Activated T-helper 17 cell treated with anti-CD3 and anti-CD28 coated beads, Interleukin-2, amount 50 U/mL, for 72 hours (primary cell): ENCODE data around the gene CDCA7L. TPM values are rescaled to one million over a fixed set of nuclear protein-coding genes. Genes with fewer than 3 reads are reported as not detected.

Experiments
- ATAC-seq: fragments of 150-1000 bp; cut with Tn5 transposase; replicated peaks from 2 replicates; pipeline ENCODE4 v1.10.0; 2021; ENCODE audit warnings: mild to moderate bottlenecking, moderate library complexity
- H3K27ac Mint-ChIP-seq: one replicate; pipeline ENCODE4 v1.8.0; 2022; ENCODE audit warnings: mixed read lengths
- H3K27me3 Mint-ChIP-seq: one replicate; pipeline ENCODE4 v1.8.0; 2022; ENCODE audit warnings: mixed read lengths
- H3K36me3 Mint-ChIP-seq: one replicate; pipeline ENCODE4 v1.8.0; 2022; ENCODE audit warnings: low read depth, mild to moderate bottlenecking, mixed read lengths
- H3K4me1 Mint-ChIP-seq: one replicate; pipeline ENCODE4 v1.8.0; 2022; ENCODE audit warnings: mixed read lengths
- H3K4me3 Mint-ChIP-seq: one replicate; pipeline ENCODE4 v1.8.0; 2022; ENCODE audit warnings: mild to moderate bottlenecking, mixed read lengths
- H3K9me3 Mint-ChIP-seq: one replicate; pipeline ENCODE4 v1.8.0; 2022; ENCODE audit warnings: mixed read lengths
- total RNA-seq, 2 donors: library from RNA; stranded (reverse); gene quantifications; one replicate each; pipeline ENCODE4 v1.2.3, GENCODE V29; 2022

The CDCA7L gene
- total RNA-seq, 2 donors from 2014 or later: 47.6 to 62.4 TPM

DNA sequence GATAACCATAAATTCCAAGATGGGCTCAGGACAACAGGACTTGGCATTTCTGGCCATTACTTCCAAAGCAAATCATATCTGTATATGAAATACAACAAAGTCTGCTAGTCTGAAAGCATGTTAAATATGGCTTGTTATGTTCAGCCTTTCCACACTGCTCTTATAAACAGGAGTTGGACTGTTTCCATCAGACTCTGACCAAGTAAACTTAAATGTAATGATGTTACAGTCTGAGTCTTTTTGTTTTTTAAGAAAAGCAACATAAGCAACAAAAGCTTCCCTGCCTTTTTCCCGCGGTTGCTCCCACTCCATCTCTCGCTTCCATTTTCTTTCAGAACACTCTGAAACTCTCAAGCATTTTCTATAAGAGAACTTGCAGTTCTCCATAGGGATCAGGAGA is 8.1 kb upstream of the CDCA7L start:
- Mint-ChIP-seq H3K9me3 (no peaks in the 10 kb centered on the region), H3K36me3 (no peaks in the 10 kb centered on the region), H3K27me3 (peaks cover 19% of the 10 kb centered on the region), H3K27ac (no peak overlapping the region), H3K4me1 (no peaks in the 10 kb centered on the region), H3K4me3 (no peak overlapping the region)
- no peak for ATAC-seq

DNA sequence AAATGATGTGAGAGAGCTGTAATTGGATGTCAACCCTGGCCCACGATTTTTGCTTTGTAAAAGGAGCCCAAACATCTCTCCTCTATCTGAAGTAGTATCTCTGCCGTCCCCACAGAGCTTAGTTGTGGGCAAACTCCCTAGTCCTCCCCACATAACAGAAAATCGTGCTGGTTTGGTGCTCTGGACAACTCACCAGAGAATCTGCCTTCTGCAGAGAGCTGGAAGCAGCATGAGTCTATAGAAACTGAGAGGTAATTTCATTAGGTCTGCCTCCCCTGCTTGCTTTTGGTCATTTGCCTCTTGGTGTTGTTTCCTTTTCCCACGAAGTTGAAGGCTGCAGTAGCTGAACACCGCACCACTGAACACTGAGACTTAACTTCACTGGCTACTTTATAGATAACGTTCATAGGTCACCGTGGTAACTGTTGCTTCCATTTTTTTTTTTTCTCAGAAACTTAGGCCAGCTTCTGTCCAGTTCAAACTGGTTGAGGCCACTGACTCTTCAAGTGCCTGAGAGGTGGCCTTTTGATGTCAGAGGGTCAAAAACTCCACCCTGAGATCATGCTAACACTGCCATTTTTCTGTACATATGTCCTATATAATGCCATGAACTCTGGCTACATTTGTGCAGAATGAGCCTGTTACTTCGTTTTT is 3.3 kb upstream of the CDCA7L start:
- H3K27me3 Mint-ChIP-seq: peaks cover 26% of the 10 kb centered on the region
- H3K9me3 Mint-ChIP-seq: no peaks in the 10 kb centered on the region
- no peaks in the 10 kb centered on the region for H3K4me1 Mint-ChIP-seq
- no peak overlapping the region for H3K4me3 Mint-ChIP-seq
- H3K36me3 Mint-ChIP-seq: peaks cover 6% of the 10 kb centered on the region
- H3K27ac Mint-ChIP-seq: no peak overlapping the region
- ATAC-seq: no peak

DNA sequence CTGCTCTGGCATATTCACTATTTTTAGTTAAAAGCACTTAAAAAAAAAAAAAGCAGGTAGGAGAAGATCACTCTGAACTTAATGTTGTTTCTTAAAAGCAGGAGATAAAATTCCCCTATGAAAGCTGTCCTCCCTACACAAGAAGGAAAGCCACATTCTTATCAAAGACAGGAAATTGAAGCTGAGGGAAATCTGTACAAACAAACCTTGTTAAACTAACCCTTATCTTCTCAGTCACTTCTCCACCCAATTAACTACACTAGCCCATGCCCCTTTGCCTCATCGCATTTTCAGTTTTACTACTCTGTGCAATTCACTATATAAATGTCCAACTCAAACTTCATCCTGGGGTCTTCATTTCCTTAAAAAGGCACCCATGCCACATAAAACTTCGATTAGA is 2.7 kb upstream of the CDCA7L start:
- no peak overlapping the region for H3K4me3 Mint-ChIP-seq
- no peaks in the 10 kb centered on the region for H3K4me1 Mint-ChIP-seq
- no peak for ATAC-seq
- H3K27me3 Mint-ChIP-seq: peaks cover 26% of the 10 kb centered on the region
- H3K27ac Mint-ChIP-seq: no peak overlapping the region
- peaks cover 8% of the 10 kb centered on the region for H3K36me3 Mint-ChIP-seq
- H3K9me3 Mint-ChIP-seq: no peaks in the 10 kb centered on the region

DNA sequence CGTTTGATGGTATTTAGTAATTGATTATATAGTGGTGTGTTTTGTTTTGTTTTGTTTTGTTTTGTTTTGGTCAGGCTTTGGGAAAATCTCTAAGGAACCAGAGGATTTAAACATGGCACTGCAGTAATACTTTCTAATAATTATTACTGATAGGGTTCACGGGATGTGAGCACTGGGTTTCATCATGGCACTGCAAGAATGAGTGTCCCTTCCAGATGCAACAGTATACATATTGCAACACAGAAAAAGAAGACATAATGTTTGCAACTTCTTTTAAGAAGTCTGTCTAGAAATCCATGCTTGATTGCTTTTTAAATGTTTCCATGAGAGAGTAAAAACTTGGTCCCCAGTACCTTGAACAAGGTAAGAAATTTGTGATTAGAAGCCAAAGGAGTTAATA is 2.2 kb upstream of the CDCA7L start:
- Mint-ChIP-seq H3K27ac (no peak overlapping the region), H3K4me1 (no peaks in the 10 kb centered on the region), H3K9me3 (no peaks in the 10 kb centered on the region), H3K27me3 (peaks cover 27% of the 10 kb centered on the region), H3K4me3 (no peak overlapping the region), H3K36me3 (peaks cover 12% of the 10 kb centered on the region)
- no peak for ATAC-seq

DNA sequence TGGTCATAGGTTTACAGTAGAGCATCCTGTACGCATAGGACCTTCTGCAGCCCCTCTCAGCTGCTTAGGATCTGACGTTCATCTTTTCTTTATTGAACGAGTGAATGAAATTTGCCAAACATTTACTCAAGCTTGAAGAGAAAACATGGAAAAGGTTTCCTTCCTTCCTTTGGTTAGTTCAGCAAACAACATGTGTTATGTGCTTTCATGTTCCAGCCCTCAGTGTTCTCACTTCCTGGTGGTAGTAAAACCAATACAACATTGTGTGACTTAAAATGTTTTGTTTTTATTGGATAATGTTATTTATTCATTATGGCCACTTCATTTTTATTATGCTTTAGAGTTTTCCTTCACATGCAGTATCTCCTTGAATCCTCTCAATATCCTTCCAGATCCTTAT is 1.4 kb upstream of the CDCA7L start:
- no peak overlapping the region for H3K27ac Mint-ChIP-seq
- peaks cover 18% of the 10 kb centered on the region for H3K36me3 Mint-ChIP-seq
- H3K9me3 Mint-ChIP-seq: no peaks in the 10 kb centered on the region
- no peaks in the 10 kb centered on the region for H3K4me1 Mint-ChIP-seq
- no peak for ATAC-seq
- no peak overlapping the region for H3K4me3 Mint-ChIP-seq
- H3K27me3 Mint-ChIP-seq: peaks cover 30% of the 10 kb centered on the region

DNA sequence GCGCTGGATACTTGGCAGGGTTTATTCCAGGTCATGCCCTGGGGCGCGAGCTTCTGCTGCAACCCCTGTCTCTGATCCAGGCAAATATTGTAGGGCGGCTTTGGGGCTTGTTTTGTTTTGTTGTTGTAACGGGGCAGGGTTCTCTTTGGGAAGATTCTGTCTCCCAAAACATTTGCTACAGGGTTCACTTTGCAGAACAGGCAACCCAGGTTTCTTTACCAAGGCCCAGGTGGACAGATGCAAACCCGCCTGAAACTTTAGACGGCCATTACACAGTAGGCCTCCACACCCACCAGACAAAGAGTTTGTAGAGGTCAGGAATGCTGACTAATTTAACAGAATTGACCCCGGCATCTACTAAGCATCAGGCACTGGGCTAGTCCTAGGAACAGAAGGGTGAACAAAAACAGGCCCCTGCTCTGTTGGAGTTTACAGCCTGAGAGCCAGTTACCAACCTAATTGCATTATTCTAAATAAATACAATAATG is 567 bp upstream of the CDCA7L start:
- Mint-ChIP-seq H3K4me1 (no peaks in the 10 kb centered on the region), H3K36me3 (peaks cover 18% of the 10 kb centered on the region), H3K27me3 (peaks cover 28% of the 10 kb centered on the region), H3K9me3 (no peaks in the 10 kb centered on the region), H3K27ac (peak overlapping the region; percentile 90), H3K4me3 (peak overlapping the region; percentile 81)
- no peak for ATAC-seq

DNA sequence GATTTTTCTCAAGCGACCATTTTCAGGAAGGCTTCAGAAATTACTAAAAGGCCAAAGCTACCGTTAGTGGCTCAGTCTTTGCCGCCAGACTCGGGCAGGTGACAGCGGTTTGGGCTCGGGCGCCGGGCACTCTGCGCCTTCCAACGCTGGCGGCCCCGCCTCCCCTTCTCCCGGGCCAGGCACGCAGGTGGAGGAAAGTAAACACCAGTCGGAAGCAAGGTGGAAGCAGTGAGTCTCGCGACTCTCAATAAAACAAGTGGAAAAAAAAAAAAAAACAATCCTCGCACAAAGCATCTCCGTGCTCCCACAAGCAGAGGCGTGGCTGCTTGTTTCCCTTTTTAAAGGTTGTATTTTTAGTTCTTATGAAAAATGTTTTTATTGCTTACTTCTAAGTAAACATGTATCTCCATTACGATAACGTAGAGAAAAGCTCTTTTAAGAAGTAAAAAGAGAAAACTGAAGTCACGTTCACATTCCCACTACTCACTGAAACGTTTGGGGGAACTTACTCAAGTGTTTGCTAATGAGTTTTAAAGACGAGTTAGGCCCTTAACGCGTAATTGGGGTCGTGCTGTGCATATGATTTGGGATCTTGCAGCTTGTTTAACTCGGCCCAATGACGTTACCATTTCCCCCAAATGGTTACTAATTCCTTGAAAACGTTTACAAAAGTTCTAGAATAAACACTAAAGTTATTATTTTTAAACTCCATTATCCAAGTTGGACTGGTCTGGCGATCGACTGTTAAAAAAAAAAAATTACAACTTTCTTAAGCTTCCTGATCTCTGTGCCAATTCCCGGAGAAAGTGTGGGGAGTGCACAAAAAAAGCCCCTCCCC is 864 bp downstream of the CDCA7L start:
- H3K27me3 Mint-ChIP-seq: peaks cover 27% of the 10 kb centered on the region
- no peaks in the 10 kb centered on the region for H3K9me3 Mint-ChIP-seq
- H3K27ac Mint-ChIP-seq: peak overlapping the region; percentile 90
- ATAC-seq: peak; percentile 11
- H3K4me1 Mint-ChIP-seq: peaks cover 3% of the 10 kb centered on the region
- peak overlapping the region; percentile 81 for H3K4me3 Mint-ChIP-seq
- peaks cover 18% of the 10 kb centered on the region for H3K36me3 Mint-ChIP-seq

DNA sequence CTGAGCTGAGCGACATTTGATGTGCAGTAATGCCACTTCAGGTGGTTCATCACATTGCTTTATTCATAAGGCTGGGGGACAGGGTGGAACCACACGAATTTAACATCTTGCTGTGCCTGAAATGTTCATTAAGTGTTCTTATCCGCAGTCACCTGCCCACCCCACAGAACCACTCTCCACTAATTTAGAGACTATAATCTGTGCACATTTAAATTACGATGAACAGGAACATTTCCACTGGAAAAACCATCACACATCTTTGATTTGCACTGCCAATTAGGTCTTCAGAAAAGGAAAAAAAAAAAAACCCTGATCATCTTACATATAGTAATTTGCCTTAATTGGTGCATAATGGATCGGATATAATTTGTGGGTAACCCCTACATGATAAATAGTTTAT is 2.3 kb downstream of the CDCA7L start:
- Mint-ChIP-seq H3K27me3 (peaks cover 13% of the 10 kb centered on the region), H3K9me3 (no peaks in the 10 kb centered on the region), H3K4me1 (peaks cover 12% of the 10 kb centered on the region), H3K4me3 (peak overlapping the region; percentile 33), H3K27ac (no peak overlapping the region), H3K36me3 (peaks cover 25% of the 10 kb centered on the region)
- no peak for ATAC-seq

DNA sequence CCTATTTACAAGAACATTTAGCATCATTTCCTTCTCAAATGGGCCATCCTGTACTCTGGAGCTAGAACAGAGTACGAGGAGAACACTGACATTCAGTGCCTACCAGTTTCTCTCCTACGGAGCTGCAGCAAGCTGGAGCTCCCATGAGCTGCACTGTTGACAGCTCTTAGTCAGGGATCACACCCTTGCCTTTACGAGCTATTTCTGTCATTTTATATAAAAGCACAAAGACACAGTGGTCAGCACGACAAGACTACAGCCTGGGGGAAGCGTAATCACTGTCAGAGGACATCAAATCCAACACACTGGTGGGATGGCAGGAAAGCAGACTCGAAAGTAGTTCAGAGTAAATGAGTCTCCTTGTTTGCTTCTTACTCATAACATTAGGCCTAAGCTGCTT is 2.7 kb downstream of the CDCA7L start:
- peaks cover 25% of the 10 kb centered on the region for H3K36me3 Mint-ChIP-seq
- peaks cover 11% of the 10 kb centered on the region for H3K27me3 Mint-ChIP-seq
- no peak overlapping the region for H3K27ac Mint-ChIP-seq
- peaks cover 12% of the 10 kb centered on the region for H3K4me1 Mint-ChIP-seq
- H3K4me3 Mint-ChIP-seq: peak overlapping the region; percentile 33
- H3K9me3 Mint-ChIP-seq: no peaks in the 10 kb centered on the region
- ATAC-seq: no peak

DNA sequence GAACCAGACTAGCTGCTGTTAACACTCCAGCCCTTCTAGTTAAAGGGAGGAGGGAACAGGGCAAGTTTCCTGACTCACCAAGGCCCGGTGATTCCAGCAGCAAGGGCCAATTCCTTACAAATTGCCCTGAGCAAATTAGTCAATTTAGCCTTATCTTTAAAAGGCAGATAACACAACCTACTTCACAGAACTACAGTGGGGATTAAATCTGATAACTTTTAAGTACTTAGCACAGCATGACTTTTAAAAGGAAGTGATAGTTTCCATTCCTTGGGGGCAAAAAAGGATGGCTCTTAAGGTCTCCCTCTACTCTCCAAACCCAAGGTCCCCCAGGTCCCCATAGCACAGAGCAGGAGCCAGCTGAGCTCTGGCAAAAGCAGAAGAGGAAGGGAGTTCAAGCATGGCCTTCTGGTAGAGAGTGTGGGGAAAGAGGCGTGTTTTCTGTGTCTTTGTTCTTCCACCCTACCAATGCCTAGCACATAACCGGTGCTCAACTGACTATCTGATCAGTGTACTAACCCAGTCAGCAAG is 4.0 kb downstream of the CDCA7L start:
- Mint-ChIP-seq H3K4me1 (peaks cover 12% of the 10 kb centered on the region), H3K27me3 (peaks cover 9% of the 10 kb centered on the region), H3K9me3 (no peaks in the 10 kb centered on the region), H3K4me3 (no peak overlapping the region), H3K27ac (peak overlapping the region; percentile 51), H3K36me3 (peaks cover 25% of the 10 kb centered on the region)
- no peak for ATAC-seq

DNA sequence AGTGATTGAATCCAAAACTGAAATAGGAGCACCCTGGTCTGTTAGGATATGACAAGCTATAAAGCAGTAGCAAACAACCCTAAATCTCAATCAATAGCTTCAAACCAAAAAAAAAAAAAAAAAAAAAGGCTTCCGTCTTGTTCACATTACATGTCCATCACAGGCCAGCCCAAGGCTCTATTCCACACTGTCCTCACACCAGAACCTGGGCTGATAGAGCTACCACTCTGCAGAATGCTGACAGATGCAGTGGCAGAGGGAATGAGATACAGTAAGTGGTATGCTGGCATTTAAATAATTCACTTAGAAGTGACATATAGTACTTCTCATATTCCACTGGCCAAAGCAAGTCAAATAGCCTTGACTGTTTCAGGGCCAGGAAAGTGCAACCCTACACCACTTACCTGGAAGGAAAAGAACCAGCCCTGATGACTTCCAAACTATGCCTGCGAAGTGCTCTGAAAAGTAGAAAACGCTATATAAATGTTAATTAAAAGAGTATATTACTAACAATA is 5.8 kb downstream of the CDCA7L start:
- ATAC-seq: no peak
- Mint-ChIP-seq H3K27me3 (peaks cover 7% of the 10 kb centered on the region), H3K27ac (peak overlapping the region; percentile 96), H3K4me3 (peak overlapping the region; percentile 67), H3K4me1 (peaks cover 12% of the 10 kb centered on the region), H3K9me3 (no peaks in the 10 kb centered on the region), H3K36me3 (peaks cover 25% of the 10 kb centered on the region)

DNA sequence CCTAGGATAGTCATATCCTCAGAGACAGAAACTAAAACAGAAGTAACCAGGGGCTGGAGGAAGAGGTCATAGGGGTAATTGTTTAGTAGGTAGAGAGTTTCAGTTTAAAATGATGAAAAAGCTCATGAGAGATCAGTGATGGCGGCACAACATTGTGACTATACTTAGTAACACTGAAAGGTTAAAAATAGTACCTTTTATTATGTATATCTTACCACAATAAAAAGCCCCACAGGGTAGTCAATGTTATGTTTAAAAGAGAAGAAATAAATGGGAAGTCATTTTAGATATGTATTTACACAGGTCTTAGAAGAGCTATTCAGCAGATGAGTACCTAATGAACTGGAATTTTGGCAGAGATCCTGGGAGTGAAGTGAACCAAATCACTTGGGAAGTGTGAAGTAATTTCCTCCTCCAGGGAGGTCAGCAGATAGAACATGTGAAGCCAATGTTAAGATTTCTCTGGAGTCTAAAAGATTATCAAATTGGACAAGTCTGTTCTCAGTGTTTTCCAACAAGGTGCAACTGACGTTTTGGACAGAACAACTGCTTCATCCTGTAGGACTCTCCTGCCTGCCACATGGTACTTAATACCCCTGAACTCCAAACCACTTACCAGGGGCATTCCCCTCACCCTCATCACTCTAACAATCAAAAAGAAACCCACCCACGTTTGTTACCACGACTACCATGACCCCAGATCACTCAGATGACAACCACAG is 6.4 kb downstream of the CDCA7L start:
- Mint-ChIP-seq H3K27me3 (peaks cover 5% of the 10 kb centered on the region), H3K9me3 (peaks cover 3% of the 10 kb centered on the region), H3K4me3 (peak overlapping the region; percentile 67), H3K27ac (peak overlapping the region; percentile 96), H3K4me1 (peaks cover 12% of the 10 kb centered on the region), H3K36me3 (peaks cover 20% of the 10 kb centered on the region)
- ATAC-seq: peak; percentile 88

DNA sequence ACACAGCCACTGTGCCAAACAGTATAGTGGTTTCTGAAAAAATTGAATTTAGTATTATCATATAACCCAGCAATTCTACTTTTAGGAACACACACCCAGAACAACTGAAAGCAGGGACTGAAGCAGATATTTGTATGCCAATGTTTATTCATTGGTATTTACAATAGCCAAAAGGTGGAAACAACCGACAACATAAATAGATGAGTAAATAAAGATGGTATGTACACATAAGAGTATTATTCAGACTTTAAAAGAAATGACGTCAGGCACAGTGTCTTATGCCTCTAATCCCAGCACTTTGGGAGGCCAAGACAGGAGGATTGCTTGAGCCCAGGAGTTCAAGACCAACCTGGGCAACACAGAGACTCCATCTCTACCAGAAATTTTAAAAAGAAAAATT is 7.2 kb downstream of the CDCA7L start:
- peak overlapping the region; percentile 96 for H3K27ac Mint-ChIP-seq
- H3K36me3 Mint-ChIP-seq: peaks cover 18% of the 10 kb centered on the region
- peaks cover 3% of the 10 kb centered on the region for H3K9me3 Mint-ChIP-seq
- H3K27me3 Mint-ChIP-seq: peaks cover 5% of the 10 kb centered on the region
- peaks cover 12% of the 10 kb centered on the region for H3K4me1 Mint-ChIP-seq
- H3K4me3 Mint-ChIP-seq: peak overlapping the region; percentile 67
- no peak for ATAC-seq

DNA sequence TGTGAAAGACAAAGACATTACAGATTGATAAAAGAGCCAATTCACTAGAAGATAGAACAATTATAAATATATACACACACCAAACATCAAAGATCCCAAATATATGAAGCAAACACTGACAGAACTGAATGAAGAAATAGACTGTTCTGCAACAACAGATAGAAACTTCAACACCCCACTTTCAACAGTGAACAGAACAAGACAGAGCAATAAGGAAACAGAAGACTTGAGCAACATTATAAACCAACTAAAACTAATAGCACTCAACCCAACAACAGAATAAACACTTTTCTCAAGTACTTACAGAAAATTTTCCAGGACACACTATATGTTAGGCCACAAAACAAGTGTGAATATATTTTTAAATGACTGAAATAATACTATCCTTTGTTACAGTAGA is 10.9 kb downstream of the CDCA7L start:
- H3K27ac Mint-ChIP-seq: no peak overlapping the region
- no peak for ATAC-seq
- peaks cover 5% of the 10 kb centered on the region for H3K27me3 Mint-ChIP-seq
- peaks cover 7% of the 10 kb centered on the region for H3K36me3 Mint-ChIP-seq
- H3K9me3 Mint-ChIP-seq: peaks cover 3% of the 10 kb centered on the region
- peaks cover 9% of the 10 kb centered on the region for H3K4me1 Mint-ChIP-seq
- no peak overlapping the region for H3K4me3 Mint-ChIP-seq
